ENCODE data around the gene FATE1. TPM values are rescaled to one million over a fixed set of nuclear protein-coding genes. Genes with fewer than 3 reads are reported as not detected.

FATE1 gene
- not detected for total RNA-seq

GRCh38 chrX:151715752-151716151, at the start of gene FATE1:
FATE1 (plus strand) TSS chrX:151716035; CDS start chrX:151716120, 85 bp downstream.
- TF ChIP-seq CTCF (IDR thresholded peaks at IDR 0.05; ENCODE audit: low read depth) = no peak

- no peak for TF ChIP-seq CTCF (IDR thresholded peaks at IDR 0.05; ENCODE audit: low read depth)
These were observed 40.6 kb upstream of the FATE1 start for GRCh38 chrX:151675121-151675746.

- TF ChIP-seq CTCF (IDR thresholded peaks at IDR 0.05; ENCODE audit: low read depth) = no peak
These were observed 39.6 kb upstream of the FATE1 start for GRCh38 chrX:151676196-151676595.

- no peak for TF ChIP-seq CTCF (IDR thresholded peaks at IDR 0.05; ENCODE audit: low read depth)
These were observed 35.9 kb upstream of the FATE1 start for GRCh38 chrX:151679798-151680402.

- TF ChIP-seq CTCF (IDR thresholded peaks at IDR 0.05; ENCODE audit: low read depth) = no peak
These were observed 35.0 kb upstream of the FATE1 start for GRCh38 chrX:151680805-151681204.

GRCh38 chrX:151687635-151688034, 28.2 kb upstream of the FATE1 start:
- TF ChIP-seq CTCF (IDR thresholded peaks at IDR 0.05; ENCODE audit: low read depth) = no peak

- TF ChIP-seq CTCF (IDR thresholded peaks at IDR 0.05; ENCODE audit: low read depth) = no peak
These were observed 27.1 kb upstream of the FATE1 start for GRCh38 chrX:151688695-151689094.

Measured in subcutaneous adipose tissue (tissue), 4 donors.